Measurements from ENCODE around the gene PPP4R2. TPM values are rescaled to one million over a fixed set of nuclear protein-coding genes. Genes with fewer than 3 reads are reported as not detected.

PPP4R2 gene
- 10 to 100 TPM; 56.8 to 82.3 TPM for total RNA-seq

GRCh38 chr3:72996473-72997333 lies at the start of gene PPP4R2:
Gene PPP4R2, plus strand, starts transcription at chr3:72996811. Its CDS starts 227 bp downstream, at chr3:72997038.

GRCh38 chr3:73061416-73061815 lies 64.8 kb downstream of the PPP4R2 start, which contains the start of gene EBLN2:
Gene EBLN2, plus strand, starts transcription at chr3:73061659. Its CDS starts 423 bp downstream, at chr3:73062082.

Small RNA genes within 50 kb of the gene (small RNA-seq; reads per million reads assigned to genes)
- gene RNU2-64P (3.4 to 4.4 reads per million in 2 donors), gene RNU6-557P (0 reads per million in 2 donors), gene RNU7-19P (0.06 to 0.34 reads per million in 2 donors)

Other genes with a start within 250 kb of the PPP4R2 start
- 10 to 100 TPM; 17.6 to 26.3 TPM for gene SHQ1, start 148.4 kb upstream of the PPP4R2 start, total RNA-seq
- gene GXYLT2, start 108.8 kb upstream of the PPP4R2 start, total RNA-seq: 10 to 100 TPM; 11.7 to 26.8 TPM
- 1 to 10 TPM; 5.0 to 5.5 TPM for gene EBLN2, start 64.8 kb downstream of the PPP4R2 start, total RNA-seq